HepG2 (cell line): ENCODE results near the gene ZNF540. TPM values are rescaled to one million over a fixed set of nuclear protein-coding genes. Genes with fewer than 3 reads are reported as not detected.
A peak's percentile ranks its signal among the peaks of the same experiment; 100 is the strongest.

Experiments used
- ARID2 ChIP-seq: sonication (generic); formaldehyde crosslinking; IDR thresholded peaks from 2 replicates; pipeline ENCODE4 v1.8.1; 2022; ENCODE audit warnings: mild to moderate bottlenecking, missing genetic modification reagents, borderline replicate concordance
- ATF1 ChIP-seq: IDR thresholded peaks from 2 replicates; pipeline ENCODE4 v1.6.1; 2016; ENCODE audit warnings: mild to moderate bottlenecking, control low read depth
- FIP1L1 ChIP-seq: fragments of 200-400 bp; formaldehyde crosslinking; IDR thresholded peaks from 2 replicates; pipeline ENCODE4 v1.6.1; 2018; ENCODE audit warnings: low read depth, mild to moderate bottlenecking, low read length, moderate library complexity, borderline replicate concordance; ENCODE audit not compliant: insufficient read depth
- FLYWCH1 ChIP-seq: sonication (generic); formaldehyde crosslinking; IDR thresholded peaks from 2 replicates; pipeline ENCODE4 v1.8.1; 2023; ENCODE audit warnings: mild to moderate bottlenecking, missing genetic modification reagents
- GABPB1 ChIP-seq: IDR thresholded peaks from 2 replicates; pipeline ENCODE4 v1.6.1; 2016; ENCODE audit warnings: mild to moderate bottlenecking, missing genetic modification reagents, moderate library complexity, missing compliant biosample characterization
- HIVEP1 ChIP-seq: sonication (generic); formaldehyde crosslinking; IDR thresholded peaks from 2 replicates; pipeline ENCODE4 v1.4.0; 2020; ENCODE audit warnings: mild to moderate bottlenecking, missing genetic modification reagents
- HNF1B ChIP-seq: sonication (generic); formaldehyde crosslinking; IDR thresholded peaks from 2 replicates; pipeline ENCODE4 v1.5.1; 2020; ENCODE audit warnings: mild to moderate bottlenecking, moderate library complexity, missing genetic modification reagents
- JUN ChIP-seq: sonication (generic); formaldehyde crosslinking; IDR thresholded peaks from 2 replicates; pipeline ENCODE4 v1.4.0; 2020; ENCODE audit warnings: mild to moderate bottlenecking, missing genetic modification reagents
- PRPF4 ChIP-seq: fragments of 200-400 bp; formaldehyde crosslinking; IDR thresholded peaks from 2 replicates; pipeline ENCODE4 v1.6.1; 2016; ENCODE audit warnings: low read length, low read depth; ENCODE audit not compliant: poor library complexity, severe bottlenecking
- RARA ChIP-seq: IDR thresholded peaks from 2 replicates; pipeline ENCODE4 v1.6.1; 2016; ENCODE audit warnings: missing genetic modification reagents, missing compliant biosample characterization
- SRSF1 ChIP-seq: fragments of 200-400 bp; formaldehyde crosslinking; optimal IDR thresholded peaks from 2 replicates; pipeline ENCODE3; 2017; ENCODE audit warnings: mild to moderate bottlenecking, low read depth, low read length, moderate library complexity
- ZBTB49 ChIP-seq: sonication (generic); formaldehyde crosslinking; IDR thresholded peaks from 2 replicates; pipeline ENCODE4 v1.4.0; 2020; ENCODE audit warnings: missing genetic modification reagents, borderline replicate concordance
- ZEB1 ChIP-seq: IDR thresholded peaks from 2 replicates; pipeline ENCODE4 v1.6.1; 2012; ENCODE audit warnings: mild to moderate bottlenecking, low read depth, inconsistent platforms; ENCODE audit not compliant: insufficient replicate concordance
- ZNF18 ChIP-seq: sonication (generic); formaldehyde crosslinking; IDR thresholded peaks from 2 replicates; pipeline ENCODE4 v1.8.0; 2022; ENCODE audit warnings: mild to moderate bottlenecking, missing genetic modification reagents; ENCODE audit not compliant: insufficient replicate concordance
- ZNF207 ChIP-seq: fragments of 450-650 bp; IDR thresholded peaks from 2 replicates; pipeline ENCODE4 v1.6.1; 2016; ENCODE audit warnings: antibody characterized with exemption, borderline replicate concordance
- polyA plus RNA-seq, 8 experiments: library from polyadenylated mRNA; depleted of rRNA in 3 of 8; stranded (reverse) in 7 of 8; unstranded in 1 of 8; fragments of >200 nt; fragmentation: Illumina TruSeq in 4 of 8; extraction: Trizol in 4 of 8; gene quantifications; 2 replicates each; pipeline versions ENCODE4 v1.2.1 to v1.2.3, GENCODE V29; 2011 to 2016; ENCODE audit warnings: low read depth in 4 of 8, missing spikeins in 1 of 8, mixed read lengths in 1 of 8; ENCODE audit not compliant: insufficient read depth in 1 of 8
- total RNA-seq, 5 experiments: library from RNA; depleted of rRNA; stranded (reverse); fragments of >200 nt; fragmentation: Illumina TruSeq; extraction: Trizol; gene quantifications; 2 replicates each; pipeline ENCODE4 v1.2.3, GENCODE V29; 2016; ENCODE audit warnings: low read depth in 1 of 5
- TF ChIP-seq, protein P1 (sequence below): IDR thresholded peaks from 2 replicates; pipeline ENCODE4 v1.6.1; 2012; ENCODE audit warnings: low read depth, low read length, improper control_type of control experiment
- TF ChIP-seq, protein P2 (sequence below): sonication (generic); formaldehyde crosslinking; IDR thresholded peaks from 2 replicates; pipeline ENCODE4 v1.5.0; 2020; ENCODE audit warnings: missing genetic modification reagents
- TF ChIP-seq, protein P3 (sequence below): sonication (generic); formaldehyde crosslinking; IDR thresholded peaks from 2 replicates; pipeline ENCODE4 v1.5.0; 2020; ENCODE audit warnings: missing genetic modification reagents

The ZNF540 gene
- total and polyA plus RNA-seq, 2 of the 13 experiments (the other 11 are each of a cell fraction or from before 2014, with no cell fraction given), result 0.21 to 0.40 TPM

GRCh38 chr19:37655689-37656371 is 61.2 kb downstream of the ZNF540 start (continued):
- TF ChIP-seq FLYWCH1 (CRISPR knock-in tag), result no peak
- TF ChIP-seq SRSF1, result no peak
- TF ChIP-seq ARID2, result no peak
- peak; percentile 80 for TF ChIP-seq GABPB1 (CRISPR knock-in tag)
- no peak for TF ChIP-seq PRPF4
- TF ChIP-seq RARA (CRISPR knock-in tag), result peak; percentile 40; the same call in 1 of the 2 replicates
- no peak for TF ChIP-seq ZBTB49
- TF ChIP-seq, protein P1, sequence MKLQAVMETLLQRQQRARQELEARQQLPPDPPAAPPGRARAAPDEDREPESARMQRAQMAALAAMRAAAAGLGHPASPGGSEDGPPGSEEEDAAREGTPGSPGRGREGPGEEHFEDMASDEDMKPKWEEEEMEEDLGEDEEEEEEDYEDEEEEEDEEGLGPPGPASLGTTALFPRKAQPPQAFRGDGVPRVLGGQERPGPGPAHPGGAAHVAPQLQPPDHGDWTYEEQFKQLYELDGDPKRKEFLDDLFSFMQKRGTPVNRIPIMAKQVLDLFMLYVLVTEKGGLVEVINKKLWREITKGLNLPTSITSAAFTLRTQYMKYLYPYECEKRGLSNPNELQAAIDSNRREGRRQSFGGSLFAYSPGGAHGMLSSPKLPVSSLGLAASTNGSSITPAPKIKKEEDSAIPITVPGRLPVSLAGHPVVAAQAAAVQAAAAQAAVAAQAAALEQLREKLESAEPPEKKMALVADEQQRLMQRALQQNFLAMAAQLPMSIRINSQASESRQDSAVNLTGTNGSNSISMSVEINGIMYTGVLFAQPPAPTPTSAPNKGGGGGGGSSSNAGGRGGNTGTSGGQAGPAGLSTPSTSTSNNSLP, result no peak
- TF ChIP-seq, protein P2, sequence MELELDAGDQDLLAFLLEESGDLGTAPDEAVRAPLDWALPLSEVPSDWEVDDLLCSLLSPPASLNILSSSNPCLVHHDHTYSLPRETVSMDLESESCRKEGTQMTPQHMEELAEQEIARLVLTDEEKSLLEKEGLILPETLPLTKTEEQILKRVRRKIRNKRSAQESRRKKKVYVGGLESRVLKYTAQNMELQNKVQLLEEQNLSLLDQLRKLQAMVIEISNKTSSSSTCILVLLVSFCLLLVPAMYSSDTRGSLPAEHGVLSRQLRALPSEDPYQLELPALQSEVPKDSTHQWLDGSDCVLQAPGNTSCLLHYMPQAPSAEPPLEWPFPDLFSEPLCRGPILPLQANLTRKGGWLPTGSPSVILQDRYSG (CRISPR knock-in tag), result 0 out of 2 replicates have a peak, but pooled peaks have one; percentile 23
- TF ChIP-seq, protein P3, sequence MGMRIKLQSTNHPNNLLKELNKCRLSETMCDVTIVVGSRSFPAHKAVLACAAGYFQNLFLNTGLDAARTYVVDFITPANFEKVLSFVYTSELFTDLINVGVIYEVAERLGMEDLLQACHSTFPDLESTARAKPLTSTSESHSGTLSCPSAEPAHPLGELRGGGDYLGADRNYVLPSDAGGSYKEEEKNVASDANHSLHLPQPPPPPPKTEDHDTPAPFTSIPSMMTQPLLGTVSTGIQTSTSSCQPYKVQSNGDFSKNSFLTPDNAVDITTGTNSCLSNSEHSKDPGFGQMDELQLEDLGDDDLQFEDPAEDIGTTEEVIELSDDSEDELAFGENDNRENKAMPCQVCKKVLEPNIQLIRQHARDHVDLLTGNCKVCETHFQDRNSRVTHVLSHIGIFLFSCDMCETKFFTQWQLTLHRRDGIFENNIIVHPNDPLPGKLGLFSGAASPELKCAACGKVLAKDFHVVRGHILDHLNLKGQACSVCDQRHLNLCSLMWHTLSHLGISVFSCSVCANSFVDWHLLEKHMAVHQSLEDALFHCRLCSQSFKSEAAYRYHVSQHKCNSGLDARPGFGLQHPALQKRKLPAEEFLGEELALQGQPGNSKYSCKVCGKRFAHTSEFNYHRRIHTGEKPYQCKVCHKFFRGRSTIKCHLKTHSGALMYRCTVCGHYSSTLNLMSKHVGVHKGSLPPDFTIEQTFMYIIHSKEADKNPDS (CRISPR knock-in tag), result 0 out of 2 replicates have a peak, but pooled peaks have one; percentile 53
- TF ChIP-seq HNF1B (CRISPR knock-in tag), result peak; percentile 83; the same call in 1 of the 2 replicates
- TF ChIP-seq ZNF18 (CRISPR knock-in tag), result peak; percentile 91
- peak; percentile 77 for TF ChIP-seq HIVEP1 (CRISPR knock-in tag)
- no peak for TF ChIP-seq ZNF207
- no peak for TF ChIP-seq ZEB1
- no peak; the same call in 1 of the 2 replicates for TF ChIP-seq JUN (CRISPR knock-in tag)
- no peak for TF ChIP-seq ATF1
- TF ChIP-seq FIP1L1, result no peak
